Fibroblast of mammary gland (primary cell): ENCODE measurements around the gene FCER2.

Source experiments
- DNase-seq: peaks from one replicate; pipeline ENCODE4 v3.0.0-alpha.2; 2010; ENCODE audit warnings: low read depth
- H3K4me3 ChIP-seq: 2 replicates; pipeline ENCODE4 v1.5.1; 2011; ENCODE audit warnings: low read depth, mild to moderate bottlenecking, low read length, moderate library complexity; ENCODE audit not compliant: control insufficient read depth
- CTCF ChIP-seq: conservative IDR thresholded peaks from 2 replicates; pipeline ENCODE4 v1.5.1; 2011; ENCODE audit warnings: low read depth, low read length, inconsistent platforms; ENCODE audit not compliant: control insufficient read depth, insufficient read depth

Gene FCER2

GRCh38 chr19:7677669-7678311, 24.1 kb downstream of the FCER2 start:
- TF ChIP-seq CTCF, result no peak
- H3K4me3 ChIP-seq, result no peak overlapping the region
- no peak for DNase-seq

GRCh38 chr19:7676854-7677253, 25.1 kb downstream of the FCER2 start, which contains the start of gene MCEMP1:
TSS of gene MCEMP1 (plus strand) at chr19:7677090. CDS start at chr19:7677121, 31 bp downstream.
- H3K4me3 ChIP-seq, result no peak within 1 kb of the TSS
- TF ChIP-seq CTCF, result no peak
- no peak for DNase-seq

- TF ChIP-seq CTCF, result no peak
- no peak for DNase-seq
- H3K4me3 ChIP-seq, result no peak overlapping the region
Measured at GRCh38 chr19:7676376-7676775, 25.6 kb downstream of the FCER2 start.

GRCh38 chr19:7674010-7675005, 27.6 kb downstream of the FCER2 start:
- no peak for TF ChIP-seq CTCF
- no peak overlapping the region for H3K4me3 ChIP-seq
- DNase-seq, result peak; percentile 84

GRCh38 chr19:7672522-7672921, 29.4 kb downstream of the FCER2 start:
- DNase-seq, result no peak
- no peak for TF ChIP-seq CTCF
- H3K4me3 ChIP-seq, result no peak overlapping the region

- no peak overlapping the region for H3K4me3 ChIP-seq
- DNase-seq, result no peak
- no peak for TF ChIP-seq CTCF
Measured at GRCh38 chr19:7670790-7671189, 31.1 kb downstream of the FCER2 start.
